GM21723 (cell line): ENCODE data around the gene NUCKS1.

Experiments used
- ATAC-seq: cut with Tn5 transposase; IDR thresholded peaks from one replicate; pipeline ENCODE4 v1.9.1; 2021; ENCODE audit warnings: mild to moderate bottlenecking, moderate library complexity; ENCODE audit not compliant: unreplicated experiment

The NUCKS1 gene, protein sequence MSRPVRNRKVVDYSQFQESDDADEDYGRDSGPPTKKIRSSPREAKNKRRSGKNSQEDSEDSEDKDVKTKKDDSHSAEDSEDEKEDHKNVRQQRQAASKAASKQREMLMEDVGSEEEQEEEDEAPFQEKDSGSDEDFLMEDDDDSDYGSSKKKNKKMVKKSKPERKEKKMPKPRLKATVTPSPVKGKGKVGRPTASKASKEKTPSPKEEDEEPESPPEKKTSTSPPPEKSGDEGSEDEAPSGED

DNA sequence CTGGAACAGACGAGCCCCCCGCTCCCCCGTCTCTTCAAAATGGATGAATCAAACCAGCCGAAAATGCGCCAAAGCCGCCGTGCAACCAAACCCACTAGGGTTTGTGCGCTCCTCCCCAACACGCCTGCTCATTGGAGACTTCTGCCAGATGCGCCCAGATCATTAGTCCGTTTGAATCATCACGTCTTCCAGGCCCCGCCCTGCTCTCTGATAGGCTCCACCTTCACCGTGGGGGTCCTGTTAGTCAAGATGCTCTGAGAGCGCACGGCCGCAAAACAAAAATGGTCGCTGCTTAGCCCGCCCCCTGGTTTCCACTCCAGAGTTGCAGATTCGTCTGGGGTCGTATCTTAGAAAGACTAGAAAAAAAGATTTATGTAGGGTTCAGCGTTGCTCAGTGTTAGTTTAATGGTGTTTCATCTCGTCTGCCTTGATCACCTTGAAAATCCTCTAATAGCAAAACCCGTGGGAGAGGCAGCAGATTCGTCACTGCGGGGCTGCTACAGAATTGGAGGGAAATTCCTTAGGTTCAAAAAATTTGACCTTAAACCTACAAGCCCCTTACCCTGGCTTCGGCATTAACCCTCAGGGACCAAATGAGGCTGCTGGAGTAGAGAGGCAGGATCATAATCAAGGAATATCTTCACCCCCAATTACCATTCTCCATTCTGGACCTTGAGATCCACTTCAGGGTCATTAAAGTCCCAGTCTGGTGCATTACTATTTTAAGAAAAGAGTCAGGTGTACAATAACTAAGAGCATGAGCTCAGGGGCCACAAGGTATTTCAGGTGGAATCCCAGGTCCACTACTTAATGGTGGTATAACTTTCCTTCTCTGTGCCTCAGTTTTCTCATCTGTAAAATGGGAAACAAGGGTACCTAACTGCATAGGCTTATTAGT, at the start of gene NUCKS1:
Gene NUCKS1 (minus strand): TSS at position 45 of the 898 bp plus-strand sequence. CDS start 209 bp downstream, outside the sequence.
- peak; percentile 83 for ATAC-seq

DNA sequence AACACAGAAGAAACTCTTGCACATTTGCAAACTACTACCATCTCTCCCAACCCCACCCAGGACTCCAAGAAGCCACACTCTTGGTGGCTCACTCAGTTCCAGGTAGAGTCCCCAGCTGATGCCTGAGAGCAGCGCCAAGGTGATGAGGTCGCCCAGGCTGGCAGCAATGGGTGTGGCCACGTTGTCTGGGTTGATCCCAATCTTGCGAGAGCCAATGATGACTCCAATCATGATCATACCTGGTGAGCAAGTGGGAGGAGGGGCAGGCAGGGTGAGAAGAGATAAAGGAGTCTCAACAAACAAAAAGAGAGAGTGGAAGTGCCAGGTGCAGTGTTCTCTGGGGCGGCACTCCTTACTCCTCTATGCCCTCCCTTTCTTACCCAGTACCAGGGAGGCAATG, 48.6 kb upstream of the NUCKS1 start:
- no peak for ATAC-seq

DNA sequence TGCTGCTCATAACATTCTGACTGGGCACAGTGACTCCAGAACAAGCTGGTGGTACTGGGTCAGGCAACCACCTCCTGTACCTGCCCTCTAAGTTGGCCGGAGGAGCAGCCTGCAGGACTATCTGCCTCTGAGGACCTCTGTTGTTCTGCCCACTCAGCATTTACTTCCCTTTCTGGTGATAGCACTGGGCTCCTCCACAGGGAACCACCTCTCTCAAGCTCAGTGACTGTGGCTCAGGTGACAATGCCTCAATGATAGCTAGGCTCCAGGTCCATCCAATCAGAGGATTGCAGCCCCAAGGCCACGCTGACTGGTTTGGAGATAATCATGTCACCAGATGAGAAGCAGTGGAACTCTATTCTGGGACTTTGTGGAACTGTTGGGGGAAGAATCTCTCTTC, 47.2 kb upstream of the NUCKS1 start:
- ATAC-seq, result no peak

DNA sequence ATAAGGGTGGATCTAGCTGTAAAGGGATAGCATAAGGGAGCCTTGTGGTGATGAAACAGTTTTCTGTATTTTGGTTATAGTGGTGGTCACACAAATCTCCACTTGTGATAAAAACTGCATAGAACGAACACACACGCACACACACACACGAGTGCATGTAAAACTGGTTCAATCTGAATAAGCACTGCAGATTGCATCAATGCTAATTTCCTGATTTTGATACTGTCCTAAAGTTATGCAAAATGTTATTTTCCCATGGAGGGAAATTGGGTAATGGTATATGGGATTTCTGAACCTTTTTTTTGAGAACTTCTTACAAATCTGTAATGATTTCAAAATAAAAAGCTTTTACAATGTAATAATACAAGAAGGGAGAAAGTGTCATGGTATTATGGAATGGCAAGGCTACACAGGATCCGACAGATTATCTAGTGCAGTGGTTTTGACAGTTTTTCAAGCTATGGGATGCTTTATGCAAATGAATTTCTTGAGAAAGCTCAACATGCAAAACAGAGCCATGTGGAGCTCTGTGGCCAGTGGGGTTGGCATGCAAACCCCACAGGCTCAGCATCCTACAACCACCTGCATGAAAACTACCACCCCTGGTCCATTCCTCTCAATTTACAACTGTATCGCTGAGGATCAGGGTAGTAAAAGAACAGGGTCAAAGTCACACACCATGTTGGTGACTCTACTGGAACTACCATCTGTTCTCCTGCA, 44.2 kb upstream of the NUCKS1 start:
- ATAC-seq, result peak; percentile 48

DNA sequence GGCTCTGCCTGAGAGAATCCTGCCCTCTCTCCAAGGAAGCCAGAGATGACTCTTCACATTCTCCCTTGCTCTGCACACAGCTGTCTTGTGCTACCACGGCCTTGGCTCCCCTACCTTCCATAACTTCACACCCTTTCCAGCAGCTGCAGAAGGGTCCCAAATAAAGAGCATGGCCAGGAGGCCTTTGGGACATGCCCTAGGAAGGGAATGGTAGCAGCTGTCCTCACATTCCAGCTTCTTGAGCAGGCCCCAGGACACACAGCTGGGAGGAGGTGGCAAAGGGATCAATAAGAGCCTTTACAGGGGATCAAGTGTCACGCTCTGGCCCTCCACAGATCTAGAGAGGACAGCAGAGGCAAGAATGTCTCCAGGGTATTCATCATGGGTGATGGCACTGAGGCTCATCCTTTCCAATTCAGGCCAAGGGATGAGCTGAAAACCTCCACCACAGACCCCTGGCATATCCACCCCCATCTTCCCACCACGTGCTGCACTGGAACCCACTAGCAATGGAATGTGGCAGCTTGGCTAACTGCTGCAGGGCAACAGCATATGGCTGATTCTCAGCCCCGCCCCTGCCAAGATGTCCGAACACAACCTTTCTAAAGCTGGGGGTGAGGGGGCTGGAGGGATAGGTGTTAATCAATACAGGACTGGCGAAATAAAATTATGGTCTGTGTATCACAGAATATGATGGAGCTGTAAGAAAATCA, 43.1 kb upstream of the NUCKS1 start:
- peak; percentile 8 for ATAC-seq

DNA sequence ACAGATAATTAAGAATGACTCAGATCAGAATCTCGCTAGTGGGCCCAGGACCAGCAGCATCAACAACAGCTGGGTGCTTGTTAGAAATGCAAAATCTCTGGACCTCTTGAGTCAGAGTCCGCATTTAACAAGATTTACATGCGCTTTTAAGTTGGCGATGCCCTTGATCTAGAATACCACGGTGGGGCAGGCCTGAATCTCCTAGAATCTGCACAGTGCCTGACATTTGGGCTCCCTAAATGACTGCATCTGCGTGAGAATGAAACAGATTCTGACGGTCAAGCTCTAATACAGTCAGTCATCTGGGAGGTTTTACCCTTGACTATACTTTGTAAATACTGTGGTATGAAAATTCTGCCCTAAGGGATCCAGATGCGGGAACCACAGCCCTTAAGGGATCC, 42.5 kb upstream of the NUCKS1 start:
- ATAC-seq, result peak; percentile 61

DNA sequence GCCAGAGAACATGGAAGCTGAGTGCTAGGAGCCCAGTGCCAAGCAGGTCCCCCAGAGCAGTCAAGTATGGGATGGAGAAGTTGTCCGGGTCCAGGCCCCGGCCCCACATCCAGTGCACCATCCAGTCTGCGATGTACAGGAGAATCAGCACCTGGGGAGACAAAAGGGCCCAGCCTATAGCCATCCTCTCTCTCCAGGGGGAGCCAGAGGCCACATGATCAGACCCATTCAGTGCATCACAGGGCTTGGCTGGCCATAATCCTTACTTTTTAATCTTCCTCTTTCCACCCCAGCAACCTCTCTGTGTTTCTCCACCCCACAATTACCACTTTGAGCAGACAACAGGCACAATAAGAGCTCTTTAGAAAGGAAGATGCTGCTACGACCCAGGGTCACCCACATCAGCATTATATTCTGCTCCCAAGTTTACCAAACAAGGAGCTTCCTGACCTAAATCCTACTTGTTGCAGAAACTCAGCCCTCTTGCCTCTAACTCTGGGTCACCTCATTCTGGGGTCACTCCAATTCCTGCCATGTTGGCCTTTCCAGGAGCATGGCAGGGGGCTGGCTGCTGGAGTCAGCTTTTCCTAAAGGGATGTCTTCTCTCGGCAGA, 41.7 kb upstream of the NUCKS1 start:
- peak; percentile 60 for ATAC-seq

DNA sequence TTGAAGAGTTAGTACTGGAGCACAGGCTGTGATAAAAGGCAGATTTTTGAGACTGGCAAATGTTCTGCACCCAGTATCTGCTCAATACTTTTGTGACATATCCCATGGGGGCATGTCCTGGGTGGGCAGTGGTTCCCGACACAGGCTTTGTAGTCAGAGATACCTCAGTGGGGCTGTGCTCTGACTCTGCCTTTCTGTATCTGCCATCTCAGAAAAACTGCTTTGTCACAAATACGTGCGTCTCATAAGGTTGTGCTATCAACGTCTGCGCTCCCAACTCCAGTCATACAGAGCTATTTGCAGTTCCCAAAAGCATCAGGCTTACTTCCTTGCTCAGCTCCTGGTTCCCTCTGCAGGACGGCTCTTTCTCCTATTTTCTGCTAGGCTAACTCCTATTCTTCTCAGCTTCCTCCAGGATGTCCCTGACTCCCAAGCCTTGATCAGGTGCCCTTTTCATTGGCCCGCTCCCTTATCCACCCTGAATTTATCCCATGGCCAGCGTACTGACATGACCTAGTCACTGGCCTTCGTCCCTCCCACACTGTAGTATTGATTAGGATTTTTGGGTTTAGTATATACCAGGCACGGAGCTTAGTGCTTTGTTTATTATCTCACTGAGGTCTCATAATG, 37.4 kb upstream of the NUCKS1 start:
- ATAC-seq, result no peak

DNA sequence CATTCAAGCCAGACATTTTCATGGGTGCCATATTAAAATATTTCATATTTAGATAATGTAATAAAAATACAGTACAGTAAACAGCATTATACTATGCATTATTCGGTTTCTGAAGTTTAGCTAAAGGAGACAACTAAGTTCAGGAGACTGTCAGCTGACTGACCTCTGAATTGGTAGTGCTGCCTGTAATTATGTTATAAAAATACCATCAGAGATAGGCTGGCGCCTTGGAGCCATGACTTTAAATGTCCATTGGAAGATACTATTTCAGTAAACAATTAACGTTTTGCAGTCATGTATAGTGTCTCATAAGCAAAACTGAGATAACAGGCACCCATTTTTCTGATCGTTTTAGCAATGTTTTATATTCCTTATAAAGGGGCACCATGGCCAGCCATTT, 36.6 kb upstream of the NUCKS1 start:
- ATAC-seq, result no peak

DNA sequence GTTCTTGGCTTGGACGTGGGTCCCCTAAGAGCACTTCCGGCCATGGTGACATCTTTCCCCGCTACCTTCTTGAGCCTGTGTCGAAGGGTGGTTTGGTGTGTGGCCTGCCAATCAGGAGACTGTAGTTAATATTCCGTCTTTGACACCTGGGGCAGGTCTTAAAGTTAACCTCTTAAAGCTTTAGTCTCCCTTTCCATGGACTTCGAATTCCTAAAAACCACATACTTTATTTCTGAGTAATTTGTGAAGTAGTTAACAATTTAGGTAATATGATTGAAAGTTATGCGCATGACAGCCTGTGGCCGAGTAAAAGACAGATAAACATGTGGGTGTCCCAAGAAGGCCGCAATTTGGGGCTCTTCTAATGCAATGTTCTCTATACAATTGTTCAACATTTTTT, 35.5 kb upstream of the NUCKS1 start:
- no peak for ATAC-seq

DNA sequence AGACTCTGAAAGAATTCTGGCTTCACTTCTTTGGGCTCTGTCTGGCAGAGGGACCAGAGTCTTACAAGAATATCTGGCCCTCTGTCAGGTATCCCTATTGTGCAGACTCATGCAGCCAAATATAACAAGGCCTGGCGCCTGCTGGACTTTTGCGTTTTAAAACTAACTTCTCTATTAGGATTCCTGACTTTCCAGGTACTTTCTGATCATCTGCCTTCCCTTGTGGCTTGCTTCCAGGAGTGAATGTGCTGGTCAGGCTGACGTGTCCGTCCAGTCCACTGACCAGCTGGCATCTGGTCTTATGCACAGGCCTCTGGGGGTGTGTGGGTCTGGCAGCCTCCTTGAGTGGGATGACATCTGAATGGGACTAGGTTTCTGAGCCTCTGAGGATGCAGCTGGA, 33.9 kb upstream of the NUCKS1 start:
- ATAC-seq, result no peak

DNA sequence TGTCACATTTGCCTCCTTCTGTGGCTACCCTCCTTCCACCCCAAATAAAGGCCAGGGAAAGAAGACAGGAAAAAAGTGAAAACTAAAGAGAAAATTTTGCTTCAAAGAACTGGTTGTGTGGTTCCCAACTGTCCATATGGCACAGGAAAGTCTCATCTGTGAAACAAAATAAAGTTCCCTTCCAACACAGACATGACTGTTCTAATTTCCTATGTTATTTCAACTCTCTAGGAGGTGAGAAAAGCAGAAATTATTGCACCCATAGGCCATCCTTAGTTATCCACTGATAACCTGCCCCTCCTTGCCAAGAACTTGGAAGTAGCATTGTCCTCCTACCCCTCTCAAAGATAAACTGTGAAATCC, 33.4 kb upstream of the NUCKS1 start:
- ATAC-seq, result no peak

DNA sequence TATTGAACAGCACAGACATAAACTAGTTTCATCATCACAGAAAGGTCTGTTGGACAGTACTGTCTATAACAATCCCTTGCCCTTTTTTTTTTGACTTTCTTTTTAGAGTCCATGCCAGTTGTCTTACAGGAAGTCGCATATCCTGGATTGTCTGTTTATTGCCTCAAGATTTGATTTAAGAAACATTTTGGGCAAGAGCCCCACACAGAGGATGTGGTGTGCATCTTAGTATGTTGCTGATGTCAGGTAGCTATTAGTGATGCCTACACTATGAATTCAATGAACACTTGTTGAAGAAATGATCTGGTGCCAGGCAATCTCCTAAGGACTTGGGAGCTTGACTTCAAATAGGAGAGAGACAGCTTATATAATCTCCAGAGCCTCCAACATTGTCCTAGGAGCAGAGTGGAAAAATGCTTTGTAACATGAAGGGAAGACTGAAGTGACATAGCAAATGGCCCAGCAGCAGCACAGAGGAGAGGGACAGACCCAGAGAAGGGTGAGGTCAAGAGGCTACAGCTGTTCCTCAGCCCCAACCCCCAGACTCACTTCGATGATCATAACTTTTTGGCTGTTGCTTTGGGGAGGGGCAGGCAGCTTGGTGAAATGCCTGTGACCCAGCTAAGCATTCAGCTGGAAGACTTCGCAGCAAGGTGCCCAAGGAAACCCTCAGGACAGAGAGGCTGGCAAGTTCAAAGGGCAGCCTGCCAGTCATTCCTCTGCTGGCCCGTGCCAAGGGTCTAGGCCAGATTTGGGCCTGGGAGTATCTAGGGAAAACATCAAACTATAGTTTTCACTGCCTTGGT, 32.8 kb upstream of the NUCKS1 start:
- ATAC-seq, result no peak

DNA sequence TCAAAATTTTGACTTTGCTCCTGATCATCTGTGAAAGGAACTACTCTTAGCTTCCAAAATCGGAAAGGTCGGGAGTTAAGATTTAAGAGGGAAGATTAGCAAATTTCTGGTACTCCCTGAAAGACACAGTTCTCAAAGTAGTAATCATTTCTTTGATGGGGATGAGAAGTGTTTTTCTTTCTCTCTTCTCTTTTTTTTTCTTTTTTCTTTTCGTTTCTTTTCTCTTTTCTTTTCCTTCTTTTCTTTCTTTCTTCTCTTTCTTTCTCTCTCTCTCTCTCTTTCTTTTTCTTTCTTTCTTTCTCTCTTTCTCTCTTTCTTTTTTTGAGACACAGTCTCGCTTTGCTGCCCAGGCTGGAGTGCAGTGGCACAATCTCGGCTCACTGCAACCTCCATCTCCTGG, 30.4 kb upstream of the NUCKS1 start:
- ATAC-seq, result no peak

DNA sequence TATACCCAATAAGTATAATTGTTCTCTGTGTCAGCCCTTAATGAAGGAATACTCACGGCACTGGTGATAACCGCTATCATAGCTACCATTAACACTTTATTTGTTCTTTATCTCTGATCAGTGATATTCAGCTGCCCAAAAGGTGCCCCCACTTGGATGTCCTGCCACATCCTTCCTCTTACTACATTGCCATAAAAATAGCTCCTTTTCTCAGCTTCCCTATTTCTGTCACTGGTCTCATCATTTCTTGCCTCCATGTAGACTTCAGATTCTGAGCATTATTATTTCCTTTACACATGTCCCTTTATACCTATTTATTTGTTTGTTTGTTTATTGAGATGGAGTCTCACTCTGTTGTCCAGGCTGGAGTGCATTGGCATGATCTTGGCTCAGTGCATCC, 28.0 kb upstream of the NUCKS1 start:
- ATAC-seq, result no peak

DNA sequence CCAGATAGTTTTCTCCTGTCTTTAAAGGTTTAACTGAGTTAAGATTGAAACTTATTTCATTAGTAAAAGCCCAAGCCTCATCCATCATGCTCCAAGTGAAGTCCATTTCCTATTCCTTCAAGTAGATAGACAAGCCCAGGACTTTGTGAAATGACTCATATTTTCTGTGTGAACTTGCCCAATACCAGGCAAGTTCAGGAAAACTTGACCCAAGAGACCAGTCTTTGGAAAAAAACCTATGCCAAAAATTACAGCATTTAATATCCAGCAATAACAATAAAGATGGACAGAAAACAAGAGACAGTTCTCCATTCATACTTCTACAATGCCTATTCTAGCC, 25.7 kb upstream of the NUCKS1 start:
- no peak for ATAC-seq

DNA sequence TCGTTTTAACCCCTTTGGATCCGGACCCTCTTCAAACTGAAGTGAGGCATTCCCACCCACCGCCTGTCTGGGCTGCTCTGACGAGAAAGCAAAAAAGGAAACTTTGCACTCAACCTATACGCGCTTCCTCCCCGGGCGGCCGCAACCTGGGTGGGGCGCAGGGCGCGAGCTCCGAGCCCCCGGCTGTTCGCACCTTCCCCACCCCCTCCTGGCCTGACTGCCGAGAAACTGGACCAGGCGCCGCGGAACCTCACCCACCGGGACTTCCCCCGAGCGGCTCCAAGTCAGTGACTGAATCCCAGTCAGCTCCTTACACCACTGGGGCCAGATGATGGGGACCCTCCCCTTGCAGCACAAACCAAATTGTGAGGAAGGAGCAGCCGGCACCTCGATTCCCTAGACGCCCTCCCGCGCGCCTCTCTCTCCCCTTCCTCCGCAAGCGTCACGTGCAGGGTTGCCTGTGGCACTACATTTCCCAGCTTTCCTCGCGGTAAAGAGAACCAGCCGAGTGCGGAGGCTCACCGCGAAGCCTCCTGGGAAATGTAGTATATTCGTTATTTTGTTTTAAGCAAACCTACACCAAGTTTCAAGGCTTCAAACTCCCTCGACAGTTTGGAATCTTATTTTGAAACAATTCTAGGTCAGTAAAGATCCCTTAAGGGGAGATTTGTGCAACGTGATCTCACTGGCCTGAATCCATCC, 25.2 kb upstream of the NUCKS1 start, which contains the start of gene RAB29:
Gene RAB29 (minus strand): TSS at position 468 of the 702 bp plus-strand sequence. CDS start 526 bp downstream, outside the sequence.
- ATAC-seq, result peak; percentile 78

DNA sequence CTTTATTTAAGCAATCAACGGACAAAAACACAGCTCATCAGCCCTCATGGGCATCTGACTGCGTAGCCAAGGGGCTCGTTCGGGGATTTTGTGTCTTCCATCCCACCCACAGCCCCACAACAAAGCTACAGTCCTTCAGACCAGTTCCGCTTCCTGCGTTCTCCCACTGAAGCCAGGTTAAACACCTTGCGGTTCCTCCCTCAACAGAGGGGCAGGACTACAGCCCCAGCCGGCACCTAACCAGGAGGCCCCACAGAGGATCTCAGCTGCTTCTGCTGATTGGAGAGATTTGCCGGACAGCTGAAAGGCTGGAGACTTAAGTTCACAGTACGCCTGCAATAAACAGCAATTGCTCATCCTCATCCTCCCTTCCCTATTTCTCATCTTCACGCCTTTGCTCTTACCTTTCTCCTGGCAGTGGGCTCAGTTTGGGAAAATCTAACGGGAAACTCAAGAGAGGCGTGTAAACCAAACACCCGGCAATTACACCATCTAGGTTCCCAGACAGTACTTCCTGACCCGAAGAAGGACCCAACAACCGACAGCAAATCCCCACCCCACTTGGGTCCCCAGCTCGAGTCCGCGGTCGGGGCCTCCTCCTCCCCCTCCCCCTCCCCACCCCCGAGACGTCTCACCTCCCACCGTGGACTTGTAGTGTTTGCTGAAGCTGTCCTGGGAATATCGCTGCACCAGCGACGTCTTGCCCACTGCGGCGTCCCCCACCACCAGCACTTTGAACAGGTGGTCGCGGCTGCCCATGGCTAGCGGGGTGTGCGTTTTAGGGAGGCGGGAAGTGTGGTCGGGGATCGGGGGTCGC, 24.4 kb upstream of the NUCKS1 start:
- peak; percentile 31 for ATAC-seq
